ENCODE measurements around the gene RAB9B. TPM values are rescaled to one million over a fixed set of nuclear protein-coding genes. Genes with fewer than 3 reads are reported as not detected.
A peak's percentile ranks its signal among the peaks of the same experiment; 100 is the strongest.

RAB9B gene
- total RNA-seq, 1 experiment from 2014 or later: 0.31 TPM

DNA sequence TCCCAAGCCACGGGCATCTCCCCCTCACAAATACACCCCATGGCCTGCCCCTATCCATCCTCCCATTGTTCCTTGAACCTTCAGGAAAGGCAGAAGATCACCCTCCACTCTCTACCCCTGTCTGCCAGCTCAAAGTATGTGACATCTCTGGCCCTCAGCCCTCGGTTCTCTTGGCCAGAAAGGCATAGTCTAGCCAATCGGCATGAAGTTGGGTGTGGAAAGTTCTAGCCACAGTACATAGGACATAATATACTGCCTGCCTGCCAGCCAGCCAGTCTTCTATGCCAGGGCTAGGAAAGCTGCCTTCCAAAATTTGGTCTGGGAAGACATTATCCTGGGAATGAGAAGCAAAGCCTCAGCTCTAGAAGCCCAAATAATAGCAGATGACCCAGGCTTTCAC, 58.6 kb downstream of the RAB9B start:
- Histone ChIP-seq H2BK20ac (ENCODE audit: low read depth, low read length, poor library complexity, severe bottlenecking) (no peak overlapping the region), H3K4me1 (ENCODE audit: insufficient read depth, low read length) (no peaks in the 10 kb centered on the region; the same call in none of the 2 replicates), H3K23ac (ENCODE audit: insufficient read length, low read depth, low read length) (no peak overlapping the region), H3K9ac (ENCODE audit: extremely low read depth, insufficient read length, low read length) (no peak overlapping the region), H3K4me2 (ENCODE audit: insufficient read depth, insufficient read length, low read length) (no peak overlapping the region), H4K91ac (ENCODE audit: insufficient read length, low read depth, low read length) (no peak overlapping the region), H2BK12ac (ENCODE audit: insufficient read length, low read depth, low read length) (no peak overlapping the region), H4K20me1 (ENCODE audit: control insufficient read depth, insufficient read depth, insufficient read length) (no peaks in the 10 kb centered on the region), H2BK5ac (ENCODE audit: insufficient read length, low read length) (no peak overlapping the region), H4K8ac (replicated peaks; ENCODE audit: insufficient read length, low read depth, low read length) (no peak overlapping the region), H3K9me3 (ENCODE audit: control insufficient read depth, low read depth, low read length) (no peaks in the 10 kb centered on the region), H2BK120ac (ENCODE audit: low read depth, low read length, poor library complexity, severe bottlenecking) (no peak overlapping the region), H4K5ac (ENCODE audit: insufficient read length, low read depth, low read length) (no peak overlapping the region), H3K56ac (ENCODE audit: insufficient read length, low read depth, low read length) (no peak overlapping the region), H3K27me3 (ENCODE audit: insufficient read depth, low read length) (no peaks in the 10 kb centered on the region), H3K4ac (ENCODE audit: low read depth, low read length) (no peak overlapping the region), H3K18ac (ENCODE audit: insufficient read length, low read depth, low read length) (no peak overlapping the region), H3K79me1 (ENCODE audit: insufficient read depth, low read depth, low read length, poor library complexity, severe bottlenecking) (no peaks in the 10 kb centered on the region), H3T11ph (ENCODE audit: low read length) (no peak overlapping the region), H3K14ac (ENCODE audit: insufficient read depth, low read length) (no peak overlapping the region), H2AK5ac (ENCODE audit: insufficient read length, low read length) (no peak overlapping the region), H3K79me2 (ENCODE audit: insufficient read depth, low read length) (no peaks in the 10 kb centered on the region), H3K23me2 (ENCODE audit: insufficient read length, low read depth, low read length, poor library complexity, severe bottlenecking) (no peaks in the 10 kb centered on the region), H3K27ac (ENCODE audit: insufficient read length, low read depth, low read length) (no peak overlapping the region), H2AFZ (ENCODE audit: low read length) (no peak overlapping the region), H2BK15ac (ENCODE audit: low read depth, low read length) (no peak overlapping the region)
- peaks cover 32 to 60% (median 39%) of the 10 kb centered on the region in 3 experiments for H3K36me3 Mint-ChIP-seq (ENCODE audit: insufficient read depth in 1 of 3, low read depth in 3 of 3)
- H3K27me3 Mint-ChIP-seq (ENCODE audit: low read depth): peaks cover 2% of the 10 kb centered on the region
- no peak overlapping the region for H3K4me3 Mint-ChIP-seq
- TF ChIP-seq, protein P1, sequence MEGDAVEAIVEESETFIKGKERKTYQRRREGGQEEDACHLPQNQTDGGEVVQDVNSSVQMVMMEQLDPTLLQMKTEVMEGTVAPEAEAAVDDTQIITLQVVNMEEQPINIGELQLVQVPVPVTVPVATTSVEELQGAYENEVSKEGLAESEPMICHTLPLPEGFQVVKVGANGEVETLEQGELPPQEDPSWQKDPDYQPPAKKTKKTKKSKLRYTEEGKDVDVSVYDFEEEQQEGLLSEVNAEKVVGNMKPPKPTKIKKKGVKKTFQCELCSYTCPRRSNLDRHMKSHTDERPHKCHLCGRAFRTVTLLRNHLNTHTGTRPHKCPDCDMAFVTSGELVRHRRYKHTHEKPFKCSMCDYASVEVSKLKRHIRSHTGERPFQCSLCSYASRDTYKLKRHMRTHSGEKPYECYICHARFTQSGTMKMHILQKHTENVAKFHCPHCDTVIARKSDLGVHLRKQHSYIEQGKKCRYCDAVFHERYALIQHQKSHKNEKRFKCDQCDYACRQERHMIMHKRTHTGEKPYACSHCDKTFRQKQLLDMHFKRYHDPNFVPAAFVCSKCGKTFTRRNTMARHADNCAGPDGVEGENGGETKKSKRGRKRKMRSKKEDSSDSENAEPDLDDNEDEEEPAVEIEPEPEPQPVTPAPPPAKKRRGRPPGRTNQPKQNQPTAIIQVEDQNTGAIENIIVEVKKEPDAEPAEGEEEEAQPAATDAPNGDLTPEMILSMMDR (conservative IDR thresholded peaks at IDR 0.05): no peak
- WGBS (ENCODE audit: extremely low coverage, insufficient read length, low lambda C conversion rate): no CpG with 5 or more reads among the region's 3 CpGs
- H3K27ac Mint-ChIP-seq: peak overlapping the region in 2 of 3 experiments; percentile 9 to 51; a peak in 3 of 7 replicates
- peak; percentile 9 for DNase-seq
- peaks cover 0 to 32% of the 10 kb centered on the region in 2 experiments; a peak in 2 of 5 replicates for H3K9me3 Mint-ChIP-seq
- H3K4me1 Mint-ChIP-seq: peaks cover 16 to 39% of the 10 kb centered on the region in 2 experiments

Other genes with a start within 250 kb of the RAB9B start
- 49.9 and 53.0 TPM in 2 replicates for gene TCEAL4, start 246.7 kb downstream of the RAB9B start, total RNA-seq (2021)
- 10.3 and 11.1 TPM in 2 replicates for gene TCEAL3, start 224.3 kb downstream of the RAB9B start, total RNA-seq (2021)
- gene TCEAL1, start 203.3 kb downstream of the RAB9B start, total RNA-seq (2021): 3.0 and 4.1 TPM in 2 replicates
- 367 and 378 TPM in 2 replicates for gene MORF4L2, start 145.6 kb downstream of the RAB9B start, total RNA-seq (2021)
- 0.55 and 0.64 TPM in 2 replicates for gene TMEM31, start 121.3 kb downstream of the RAB9B start, total RNA-seq (2021)
- gene PLP1, start 55.4 kb downstream of the RAB9B start, total RNA-seq (2021): 86.3 and 88.3 TPM in 2 replicates
- gene TMSB15B, start 130.4 kb upstream of the RAB9B start, total RNA-seq (2021): 9.6 and 11.1 TPM in 2 replicates
- 0.26 TPM in 1 of 2 replicates, not detected in the other for gene H2BW1, start 181.5 kb upstream of the RAB9B start, total RNA-seq (2021)
- not detected in 2 replicates for gene H2BW2, start 207.7 kb upstream of the RAB9B start, total RNA-seq (2021)
- 1.8 and 2.0 TPM in 2 replicates for gene TMSB15C, start 244.0 kb upstream of the RAB9B start, total RNA-seq (2021)